Measurements from ENCODE around the gene RIT2. TPM values are rescaled to one million over a fixed set of nuclear protein-coding genes. Genes with fewer than 3 reads are reported as not detected.

The RIT2 gene
- total and polyA plus RNA-seq, 2 of the 4 experiments (the other 2 are of a cell fraction): not detected

GRCh38 chr18:42745931-42746330 is 369.6 kb downstream of the RIT2 start:
- H2BK20ac ChIP-seq (ENCODE audit: low read depth, low read length): no peak overlapping the region
- in situ Hi-C loops (cut with MboI; ENCODE audit: low sequenced_read_pairs) (no loop called here), dilution Hi-C loops (cut with HindIII; ENCODE audit: low sequenced_read_pairs, unreplicated experiment) (no loop called here)

More at GRCh38 chr18:42745931-42746330, 369.6 kb downstream of the RIT2 start:
- no TSS peak for BruUV-seq (replicated peaks)
- H2AK9ac ChIP-seq (replicated peaks; ENCODE audit: low read depth, low read length, poor library complexity): no peak overlapping the region
- no peak overlapping the region for H3K27ac ChIP-seq (ENCODE audit: insufficient read depth, low read length)
- no peak overlapping the region for H3K9ac ChIP-seq (ENCODE audit: low read depth, low read length)
- no peak overlapping the region for H2AK5ac ChIP-seq (ENCODE audit: low read depth, low read length)
- ATAC-seq (ENCODE audit: low read depth) (no peak), DNase-seq (no peak)
- H3K56ac ChIP-seq (ENCODE audit: extremely low read depth, insufficient read depth, low read length): no peak overlapping the region
- no peak overlapping the region for H3K14ac ChIP-seq (replicated peaks; ENCODE audit: low read depth, low read length)
- H3K79me1 ChIP-seq (ENCODE audit: low read depth in 1 of 2, low read length in 2 of 2): no peaks in the 10 kb centered on the region
- 0 out of 2 replicates have a peak, but pooled peaks cover 1% of the 10 kb centered on the region for H3K9me3 ChIP-seq (ENCODE audit: control insufficient read depth, insufficient read depth, low read length)
- intact Hi-C loops (cut with micrococcal nuclease): no loop called here
- no peak overlapping the region for H3K4me2 ChIP-seq (ENCODE audit: low read depth, low read length)
- H4K5ac ChIP-seq (ENCODE audit: low read depth, low read length): no peak overlapping the region
- no peak overlapping the region for H2BK5ac ChIP-seq (ENCODE audit: low read depth, low read length, poor library complexity, severe bottlenecking)
- no peaks in the 10 kb centered on the region for H3K27me3 ChIP-seq (ENCODE audit: control insufficient read depth, insufficient read depth, low read length)
- no peak overlapping the region for H3K18ac ChIP-seq (ENCODE audit: low read depth, low read length)
- no peaks in the 10 kb centered on the region for H3K4me1 ChIP-seq (ENCODE audit: control insufficient read depth, insufficient read depth, low read length)
- no peaks in the 10 kb centered on the region for H4K20me1 ChIP-seq (ENCODE audit: insufficient read depth, low read length)
- H3K9me1 ChIP-seq (ENCODE audit: insufficient read depth, low read length): no peaks in the 10 kb centered on the region
- H3K4me3 ChIP-seq (ENCODE audit: insufficient read depth, low read depth, low read length): no peak overlapping the region
- TF ChIP-seq, protein P1, sequence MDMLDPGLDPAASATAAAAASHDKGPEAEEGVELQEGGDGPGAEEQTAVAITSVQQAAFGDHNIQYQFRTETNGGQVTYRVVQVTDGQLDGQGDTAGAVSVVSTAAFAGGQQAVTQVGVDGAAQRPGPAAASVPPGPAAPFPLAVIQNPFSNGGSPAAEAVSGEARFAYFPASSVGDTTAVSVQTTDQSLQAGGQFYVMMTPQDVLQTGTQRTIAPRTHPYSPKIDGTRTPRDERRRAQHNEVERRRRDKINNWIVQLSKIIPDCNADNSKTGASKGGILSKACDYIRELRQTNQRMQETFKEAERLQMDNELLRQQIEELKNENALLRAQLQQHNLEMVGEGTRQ (IDR thresholded peaks at IDR 0.05; ENCODE audit: low read depth, low read length): no peak
- TF ChIP-seq MXI1 (IDR thresholded peaks at IDR 0.05; ENCODE audit: borderline replicate concordance, low read depth, low read length) (no peak), CEBPB (IDR thresholded peaks at IDR 0.05; ENCODE audit: low read depth, low read length) (no peak), RFX5 (IDR thresholded peaks at IDR 0.05; ENCODE audit: low read depth, low read length) (no peak), CHD1 (IDR thresholded peaks at IDR 0.05; ENCODE audit: low read depth, low read length) (no peak)
- POLR2A ChIA-PET (ENCODE audit: unreplicated experiment): no interaction called here
- H2BK120ac ChIP-seq (ENCODE audit: low read depth, low read length): no peak overlapping the region
- no peak overlapping the region for H4K91ac ChIP-seq (ENCODE audit: insufficient read depth, low read depth, low read length)
- H2AFZ ChIP-seq (replicated peaks; ENCODE audit: low read length, poor library complexity): no peak overlapping the region
- CTCF ChIA-PET: no interaction called here
- H4K8ac ChIP-seq (ENCODE audit: low read depth in 2 of 2, low read length in 2 of 2): no peak overlapping the region
- no peak overlapping the region for H3K23ac ChIP-seq (ENCODE audit: low read depth, low read length)
- no peaks in the 10 kb centered on the region for H3K36me3 ChIP-seq (ENCODE audit: control insufficient read depth, insufficient read depth, low read length)
- no peak overlapping the region for H2BK15ac ChIP-seq (ENCODE audit: low read depth, low read length)
- no peak overlapping the region for H3K4ac ChIP-seq (ENCODE audit: low read depth, low read length)
